HepG2 (cell line): Measurements from ENCODE around the gene ADCY1.

ENCODE experiments used
- MZF1 ChIP-seq: sonication (generic); formaldehyde crosslinking; IDR thresholded peaks from 2 replicates; pipeline ENCODE4 v1.8.1; 2023; ENCODE audit warnings: mild to moderate bottlenecking, missing genetic modification reagents, borderline replicate concordance
- NR2C2 ChIP-seq: sonication (generic); formaldehyde crosslinking; IDR thresholded peaks from 2 replicates; pipeline ENCODE4 v1.4.0; 2020; ENCODE audit warnings: missing genetic modification reagents, mild to moderate bottlenecking, moderate library complexity, borderline replicate concordance
- NR3C1 ChIP-seq: sonication (generic); formaldehyde crosslinking; IDR thresholded peaks from 2 replicates; pipeline ENCODE4 v1.4.0; 2020; ENCODE audit warnings: missing genetic modification reagents
- PCBP2 ChIP-seq: fragments of 200-400 bp; formaldehyde crosslinking; optimal IDR thresholded peaks from 2 replicates; pipeline ENCODE3; 2018; ENCODE audit warnings: low read length, low read depth; ENCODE audit not compliant: poor library complexity, severe bottlenecking
- POLR2A ChIP-seq, 2 experiments: IDR thresholded peaks; 2 replicates each; pipeline ENCODE4 v1.6.1; 2011; ENCODE audit warnings: low read depth in 2 of 2, low read length in 2 of 2, mild to moderate bottlenecking in 1 of 2, moderate library complexity in 1 of 2; ENCODE audit not compliant: insufficient read depth in 1 of 2
- RBM39 ChIP-seq: fragments of 200-400 bp; formaldehyde crosslinking; IDR thresholded peaks from one replicate; pipeline ENCODE4 v1.6.1; 2018; ENCODE audit warnings: antibody characterized with exemption, mild to moderate bottlenecking, low read depth, low read length; ENCODE audit not compliant: poor library complexity, severe bottlenecking
- RORA ChIP-seq: sonication (generic); formaldehyde crosslinking; IDR thresholded peaks from 2 replicates; pipeline ENCODE4 v1.5.0; 2020; ENCODE audit warnings: mild to moderate bottlenecking, missing genetic modification reagents, moderate library complexity
- SMAD3 ChIP-seq: sonication (generic); formaldehyde crosslinking; IDR thresholded peaks from 2 replicates; pipeline ENCODE4 v1.4.0; 2020; ENCODE audit warnings: missing genetic modification reagents
- SRSF9 ChIP-seq: fragments of 200-400 bp; formaldehyde crosslinking; IDR thresholded peaks from 2 replicates; pipeline ENCODE4 v1.6.1; 2018; ENCODE audit warnings: borderline replicate concordance, mild to moderate bottlenecking, low read depth, low read length; ENCODE audit not compliant: insufficient read depth, poor library complexity, severe bottlenecking
- ZFX ChIP-seq: sonication (generic); formaldehyde crosslinking; IDR thresholded peaks from 2 replicates; pipeline ENCODE4 v1.4.0; 2020; ENCODE audit warnings: mild to moderate bottlenecking, low read depth, missing genetic modification reagents, moderate library complexity
- ZNF547 ChIP-seq: sonication (generic); formaldehyde crosslinking; IDR thresholded peaks from 2 replicates; pipeline ENCODE4 v1.5.1; 2020; ENCODE audit warnings: mild to moderate bottlenecking, missing genetic modification reagents
- TF ChIP-seq, protein P1 (sequence below): sonication (generic); formaldehyde crosslinking; IDR thresholded peaks from 2 replicates; pipeline ENCODE4 v1.5.0; 2020; ENCODE audit warnings: mild to moderate bottlenecking, missing genetic modification reagents, moderate library complexity

DNA sequence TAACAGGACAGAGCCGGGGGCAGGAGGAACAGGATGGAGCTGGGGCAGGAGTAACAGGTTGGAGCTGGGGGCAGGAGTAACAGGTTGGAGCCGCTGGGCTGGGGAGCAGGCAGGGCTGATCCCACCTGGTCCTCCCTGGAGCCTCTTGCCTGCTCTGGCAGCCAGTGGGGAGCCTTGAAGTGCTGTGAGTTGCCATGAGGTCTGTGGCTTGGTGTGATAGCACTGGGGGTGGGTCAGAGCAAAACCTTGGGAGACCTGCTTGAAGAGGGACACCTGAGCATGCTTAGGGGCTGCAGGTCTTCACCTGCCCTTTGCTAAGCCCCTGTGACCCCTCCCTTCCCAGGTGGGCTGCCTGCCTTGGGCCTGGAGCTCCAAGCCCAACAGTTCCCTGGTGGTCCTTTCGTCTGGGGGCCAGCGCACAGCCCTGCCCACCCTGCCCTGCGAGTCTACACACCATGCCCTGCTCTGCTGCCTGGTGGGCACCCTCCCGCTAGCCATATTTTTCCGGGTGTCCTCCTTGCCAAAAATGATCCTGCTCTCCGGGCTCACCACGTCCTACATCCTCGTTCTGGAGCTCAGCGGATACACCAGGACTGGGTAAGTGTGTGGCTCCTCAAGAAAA is 111.6 kb downstream of the ADCY1 start:
- TF ChIP-seq ZNF547 (CRISPR knock-in tag) (no peak), PCBP2 (no peak), RBM39 (no peak), NR3C1 (no peak), ZFX (no peak), SRSF9 (no peak), NR2C2 (CRISPR knock-in tag) (no peak), RORA (no peak), MZF1 (no peak), SMAD3 (CRISPR knock-in tag) (no peak), POLR2A (IDR thresholded peaks at IDR 0.05; ENCODE audit: insufficient read depth in 1 of 2, low read depth in 2 of 2, low read length in 2 of 2) (no peak)
- TF ChIP-seq, protein P1, sequence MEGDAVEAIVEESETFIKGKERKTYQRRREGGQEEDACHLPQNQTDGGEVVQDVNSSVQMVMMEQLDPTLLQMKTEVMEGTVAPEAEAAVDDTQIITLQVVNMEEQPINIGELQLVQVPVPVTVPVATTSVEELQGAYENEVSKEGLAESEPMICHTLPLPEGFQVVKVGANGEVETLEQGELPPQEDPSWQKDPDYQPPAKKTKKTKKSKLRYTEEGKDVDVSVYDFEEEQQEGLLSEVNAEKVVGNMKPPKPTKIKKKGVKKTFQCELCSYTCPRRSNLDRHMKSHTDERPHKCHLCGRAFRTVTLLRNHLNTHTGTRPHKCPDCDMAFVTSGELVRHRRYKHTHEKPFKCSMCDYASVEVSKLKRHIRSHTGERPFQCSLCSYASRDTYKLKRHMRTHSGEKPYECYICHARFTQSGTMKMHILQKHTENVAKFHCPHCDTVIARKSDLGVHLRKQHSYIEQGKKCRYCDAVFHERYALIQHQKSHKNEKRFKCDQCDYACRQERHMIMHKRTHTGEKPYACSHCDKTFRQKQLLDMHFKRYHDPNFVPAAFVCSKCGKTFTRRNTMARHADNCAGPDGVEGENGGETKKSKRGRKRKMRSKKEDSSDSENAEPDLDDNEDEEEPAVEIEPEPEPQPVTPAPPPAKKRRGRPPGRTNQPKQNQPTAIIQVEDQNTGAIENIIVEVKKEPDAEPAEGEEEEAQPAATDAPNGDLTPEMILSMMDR (CRISPR knock-in tag) = no peak
